Liver (tissue), 9 donors: Measurements from ENCODE around the gene BANK1. TPM values are rescaled to one million over a fixed set of nuclear protein-coding genes. Genes with fewer than 3 reads are reported as not detected.

Source experiments
- DNase-seq: peaks from one replicate; pipeline ENCODE4 v3.0.0-alpha.2; 2017; ENCODE audit warnings: low spot score
- H3K27ac ChIP-seq, 2 donors: one replicate each; pipeline ENCODE4 v1.7.0; 2013; ENCODE audit warnings: inconsistent platforms in 2 of 2, low read length in 2 of 2, control low read depth in 1 of 2, low read depth in 1 of 2, mild to moderate bottlenecking in 1 of 2
- H3K27me3 ChIP-seq, 4 donors: one replicate each; pipeline versions ENCODE4 v1.6.1 to v1.7.0; 2013; ENCODE audit warnings: low read length in 3 of 4, inconsistent platforms in 1 of 4, mild to moderate bottlenecking in 1 of 4, moderate library complexity in 1 of 4; ENCODE audit not compliant: control insufficient read depth in 4 of 4, insufficient read depth in 4 of 4
- H3K36me3 ChIP-seq, 4 donors: one replicate each; pipeline versions ENCODE4 v1.6.1 to v1.7.0; 2013; ENCODE audit warnings: low read length in 3 of 4, mild to moderate bottlenecking in 3 of 4, low read depth in 1 of 4, moderate library complexity in 1 of 4; ENCODE audit not compliant: control insufficient read depth in 4 of 4, insufficient read depth in 3 of 4
- H3K4me1 ChIP-seq, 4 donors: one replicate each; pipeline versions ENCODE4 v1.6.1 to v1.7.0; 2013; ENCODE audit warnings: low read length in 3 of 4, mild to moderate bottlenecking in 3 of 4, moderate library complexity in 1 of 4; ENCODE audit not compliant: control insufficient read depth in 4 of 4, insufficient read depth in 4 of 4
- H3K4me3 ChIP-seq, 3 donors: one replicate each; pipeline versions ENCODE4 v1.6.1 to v1.7.0; 2013; ENCODE audit warnings: low read length in 3 of 3, control low read depth in 1 of 3, low read depth in 1 of 3, mild to moderate bottlenecking in 1 of 3
- H3K9ac ChIP-seq, 2 donors: one replicate each; pipeline ENCODE4 v1.7.0; 2013; ENCODE audit warnings: low read length in 2 of 2, mild to moderate bottlenecking in 2 of 2, moderate library complexity in 2 of 2, control low read depth in 1 of 2, low read depth in 1 of 2
- H3K9me3 ChIP-seq, 4 donors: one replicate each; pipeline versions ENCODE4 v1.6.1 to v1.7.0; 2013; ENCODE audit warnings: low read length in 3 of 4; ENCODE audit not compliant: control insufficient read depth in 4 of 4
- ATF3 ChIP-seq: IDR thresholded peaks from 2 replicates; pipeline ENCODE4 v1.6.1; 2016; ENCODE audit warnings: antibody characterized with exemption
- CTCF ChIP-seq: fragments of 150-350 bp; IDR thresholded peaks from 2 replicates; pipeline ENCODE4 v1.5.1; 2017; ENCODE audit warnings: improper control_type of control experiment, low read depth, low read length; ENCODE audit not compliant: missing input control
- EGR1 ChIP-seq, 2 donors: IDR thresholded peaks; 2 replicates each; pipeline ENCODE4 v1.6.1; 2016 to 2018; ENCODE audit warnings: antibody characterized with exemption in 2 of 2, low read depth in 2 of 2
- FOXA1 ChIP-seq: IDR thresholded peaks from 2 replicates; pipeline ENCODE4 v1.6.1; 2016; ENCODE audit warnings: antibody characterized with exemption
- FOXA2 ChIP-seq: IDR thresholded peaks from 2 replicates; pipeline ENCODE4 v1.6.1; 2016; ENCODE audit warnings: antibody characterized with exemption
- GABPA ChIP-seq, 2 donors: IDR thresholded peaks in 1 of 2; conservative IDR thresholded peaks in 1 of 2; 2 replicates each; pipeline ENCODE4 v1.6.1; 2016; ENCODE audit warnings: antibody characterized with exemption in 2 of 2, mild to moderate bottlenecking in 1 of 2, moderate library complexity in 1 of 2
- HNF4A ChIP-seq, 2 donors: conservative IDR thresholded peaks; 2 replicates each; pipeline ENCODE4 v1.6.1; 2016; ENCODE audit warnings: antibody characterized with exemption in 2 of 2, mild to moderate bottlenecking in 2 of 2
- HNF4G ChIP-seq: IDR thresholded peaks from 2 replicates; pipeline ENCODE4 v1.6.1; 2016; ENCODE audit warnings: antibody characterized with exemption
- JUND ChIP-seq, 2 donors: IDR thresholded peaks; 2 replicates each; pipeline ENCODE4 v1.6.1; 2016; ENCODE audit warnings: antibody characterized with exemption in 2 of 2
- MAX ChIP-seq: IDR thresholded peaks from 2 replicates; pipeline ENCODE4 v1.6.1; 2016; ENCODE audit warnings: antibody characterized with exemption
- NR2F2 ChIP-seq: IDR thresholded peaks from 2 replicates; pipeline ENCODE4 v1.6.1; 2016; ENCODE audit warnings: antibody characterized with exemption
- RAD21 ChIP-seq, 2 donors: IDR thresholded peaks; 2 replicates each; pipeline ENCODE4 v1.6.1; 2016; ENCODE audit warnings: antibody characterized with exemption in 2 of 2, mild to moderate bottlenecking in 2 of 2
- REST ChIP-seq: IDR thresholded peaks from 2 replicates; pipeline ENCODE4 v1.6.1; 2016; ENCODE audit warnings: antibody characterized with exemption, mild to moderate bottlenecking
- RXRA ChIP-seq, 2 donors: IDR thresholded peaks; 2 replicates each; pipeline ENCODE4 v1.6.1; 2017 to 2018; ENCODE audit warnings: antibody characterized with exemption in 2 of 2, mild to moderate bottlenecking in 1 of 2
- SP1 ChIP-seq: IDR thresholded peaks from 2 replicates; pipeline ENCODE4 v1.6.1; 2018; ENCODE audit warnings: antibody characterized with exemption, mild to moderate bottlenecking
- TAF1 ChIP-seq: conservative IDR thresholded peaks from 2 replicates; pipeline ENCODE4 v1.6.1; 2016; ENCODE audit warnings: antibody characterized with exemption, mild to moderate bottlenecking
- YY1 ChIP-seq: IDR thresholded peaks from 2 replicates; pipeline ENCODE4 v1.6.1; 2016; ENCODE audit warnings: antibody characterized with exemption, mild to moderate bottlenecking
- WGBS: extraction: QIAGEN DNeasy Blood & Tissue Kit; methylation state at CpG from one replicate; pipeline ENCODE4 v1.1.7; 2013; 5-methylcytosine and 5-hydroxymethylcytosine counted together
- polyA plus RNA-seq, 2 donors: library from polyadenylated mRNA; stranded (reverse) in 1 of 2; unstranded in 1 of 2; fragments of 200-250 nt in 1 of 2; fragments of >200 nt in 1 of 2; fragmentation: Nextera tagmentation in 1 of 2; extraction: Ambion mirVana in 1 of 2; gene quantifications; one replicate each; pipeline versions ENCODE4 v1.2.1 to v1.2.3, GENCODE V29; 2013 to 2015
- total RNA-seq, 2 donors: library from RNA; depleted of rRNA; stranded (reverse); fragments of >200 nt; gene quantifications; one replicate each; pipeline ENCODE4 v1.2.3, GENCODE V29; 2014
- TF ChIP-seq, protein P1 (sequence below): IDR thresholded peaks from 2 replicates; pipeline ENCODE4 v1.6.1; 2016; ENCODE audit warnings: antibody characterized with exemption
- donor health status: healthy.
- donor health status: healthy.
- donor health status: healthy.
- donor health status: healthy.
- donor health status: healthy.

The BANK1 gene
- total and polyA plus RNA-seq, 4 donors = 0.06 to 1.7 (median 0.35) TPM

- no peak for DNase-seq
- TF ChIP-seq HNF4G (no peak), EGR1 (IDR thresholded peaks at IDR 0.05; ENCODE audit: low read depth in 2 of 2) (no peak), FOXA1 (no peak), HNF4A (conservative IDR thresholded peaks at IDR 0.05) (no peak), RXRA (IDR thresholded peaks at IDR 0.05) (no peak), CTCF (no peak), ATF3 (no peak), SP1 (no peak), RAD21 (IDR thresholded peaks at IDR 0.05) (no peak), JUND (IDR thresholded peaks at IDR 0.05) (no peak), NR2F2 (no peak), REST (no peak), GABPA (IDR thresholded peaks at IDR 0.05 in 1 of 2, conservative IDR thresholded peaks at IDR 0.05 in 1 of 2) (no peak), FOXA2 (no peak), TAF1 (no peak), YY1 (no peak)
- Histone ChIP-seq H3K9ac (no peak overlapping the region), H3K4me3 (no peak overlapping the region), H3K4me1 (no peaks in the 10 kb centered on the region), H3K27ac (no peak overlapping the region), H3K36me3 (no peaks in the 10 kb centered on the region), H3K9me3 (no peaks in the 10 kb centered on the region), H3K27me3 (no peaks in the 10 kb centered on the region)
- 92% methylated on average over 2 of the region's 2 CpGs for WGBS
Measured at GRCh38 chr4:101864660-101865059, 74.1 kb downstream of the BANK1 start.

DNA sequence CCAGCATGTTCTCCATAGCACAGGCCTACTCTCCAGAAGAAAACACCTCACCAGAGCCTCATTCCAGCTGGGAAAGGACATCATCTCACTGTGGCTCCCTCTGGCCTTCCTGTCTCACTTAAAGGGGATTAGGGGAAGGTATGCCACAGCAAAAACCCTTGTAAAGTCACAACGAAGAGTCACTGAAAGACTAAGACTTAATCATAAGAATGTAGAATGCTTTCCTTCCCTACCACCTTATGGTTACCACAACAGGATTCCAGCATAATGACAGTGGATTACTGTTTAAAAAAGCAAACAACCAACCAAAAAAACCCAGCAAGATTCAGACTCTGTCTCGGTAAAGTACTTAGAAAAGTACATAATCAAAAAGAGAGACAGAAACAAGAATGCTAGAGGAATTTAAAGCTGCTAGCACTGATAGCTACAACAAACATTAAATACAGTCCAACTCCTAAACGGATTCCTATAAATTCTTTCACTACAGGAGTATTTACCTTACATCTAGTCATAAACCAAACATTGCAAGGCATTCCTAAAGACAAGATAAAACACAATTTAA, 75.1 kb downstream of the BANK1 start:
- Histone ChIP-seq H3K27ac (no peak overlapping the region), H3K27me3 (no peaks in the 10 kb centered on the region), H3K9me3 (no peaks in the 10 kb centered on the region), H3K4me3 (no peak overlapping the region), H3K9ac (no peak overlapping the region), H3K36me3 (no peaks in the 10 kb centered on the region), H3K4me1 (no peaks in the 10 kb centered on the region)
- WGBS = 40% methylated on average over 3 of the region's 3 CpGs
- TF ChIP-seq, protein P1, sequence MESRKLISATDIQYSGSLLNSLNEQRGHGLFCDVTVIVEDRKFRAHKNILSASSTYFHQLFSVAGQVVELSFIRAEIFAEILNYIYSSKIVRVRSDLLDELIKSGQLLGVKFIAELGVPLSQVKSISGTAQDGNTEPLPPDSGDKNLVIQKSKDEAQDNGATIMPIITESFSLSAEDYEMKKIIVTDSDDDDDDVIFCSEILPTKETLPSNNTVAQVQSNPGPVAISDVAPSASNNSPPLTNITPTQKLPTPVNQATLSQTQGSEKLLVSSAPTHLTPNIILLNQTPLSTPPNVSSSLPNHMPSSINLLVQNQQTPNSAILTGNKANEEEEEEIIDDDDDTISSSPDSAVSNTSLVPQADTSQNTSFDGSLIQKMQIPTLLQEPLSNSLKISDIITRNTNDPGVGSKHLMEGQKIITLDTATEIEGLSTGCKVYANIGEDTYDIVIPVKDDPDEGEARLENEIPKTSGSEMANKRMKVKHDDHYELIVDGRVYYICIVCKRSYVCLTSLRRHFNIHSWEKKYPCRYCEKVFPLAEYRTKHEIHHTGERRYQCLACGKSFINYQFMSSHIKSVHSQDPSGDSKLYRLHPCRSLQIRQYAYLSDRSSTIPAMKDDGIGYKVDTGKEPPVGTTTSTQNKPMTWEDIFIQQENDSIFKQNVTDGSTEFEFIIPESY = no peak
- TF ChIP-seq SP1 (no peak), TAF1 (no peak), FOXA1 (no peak), NR2F2 (no peak), CTCF (no peak), RXRA (IDR thresholded peaks at IDR 0.05) (no peak), MAX (no peak), RAD21 (IDR thresholded peaks at IDR 0.05) (no peak), GABPA (IDR thresholded peaks at IDR 0.05 in 1 of 2, conservative IDR thresholded peaks at IDR 0.05 in 1 of 2) (no peak), EGR1 (IDR thresholded peaks at IDR 0.05; ENCODE audit: low read depth in 2 of 2) (no peak), HNF4A (conservative IDR thresholded peaks at IDR 0.05) (no peak), HNF4G (no peak)
- no peak for DNase-seq
